Thyroid gland (tissue), 4 donors: ENCODE results near the gene HK3.

Experiments used
- CTCF ChIP-seq, 6 experiments: fragments of 200-600 bp in 3 of 6; fragments of 450-650 bp in 3 of 6; sonication (generic) in 3 of 6; IDR thresholded peaks; one replicate each; pipeline ENCODE4 v1.5.1; 2016 to 2019; ENCODE audit warnings: antibody characterized with exemption in 6 of 6, mild to moderate bottlenecking in 2 of 6, inconsistent platforms in 1 of 6, moderate library complexity in 1 of 6
- POLR2A ChIP-seq, 2 donors: fragments of 450-650 bp; IDR thresholded peaks; one replicate each; pipeline ENCODE4 v1.6.1; 2017; ENCODE audit warnings: antibody characterized with exemption in 2 of 2, mild to moderate bottlenecking in 2 of 2, moderate library complexity in 1 of 2

- no peak for TF ChIP-seq CTCF (IDR thresholded peaks at IDR 0.05)
- TF ChIP-seq POLR2A (IDR thresholded peaks at IDR 0.05), result no peak
These were observed 24.1 kb downstream of the HK3 start for GRCh38 chr5:176875014-176875550.
